OCI-LY3 (cell line): Measurements from ENCODE around the gene RIPPLY2.

Experiments used
- CTCF ChIP-seq: fragments of 200-600, 300-600 bp; sonication (generic); IDR thresholded peaks from 2 replicates; pipeline ENCODE4 v1.5.1; 2014; ENCODE audit warnings: antibody characterized with exemption, low read length, low read depth
- EZH2phosphoT487 ChIP-seq: fragments of 200-600 bp; shearing (Covaris generic); IDR thresholded peaks from 2 replicates; pipeline ENCODE4 v1.6.1; 2018; ENCODE audit warnings: antibody characterized with exemption, mixed run types, low read depth

DNA sequence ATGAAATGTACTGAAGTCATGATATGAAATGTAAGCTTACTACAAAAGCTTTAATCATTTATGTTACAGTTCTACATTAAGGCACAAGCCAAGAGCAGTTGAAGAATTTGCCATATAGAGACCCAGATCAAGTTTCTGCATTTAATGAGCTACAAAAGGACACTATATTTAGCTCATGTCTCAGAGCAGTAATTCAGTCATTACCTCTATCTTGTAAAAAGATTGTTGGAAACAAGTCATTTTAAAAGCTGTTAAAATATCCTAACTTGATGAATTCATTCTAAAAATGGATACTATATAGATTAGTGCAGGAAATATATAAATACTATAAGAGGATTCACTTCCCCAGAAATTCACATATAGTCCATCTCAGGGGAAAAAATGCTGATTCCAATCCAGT, 45.2 kb upstream of the RIPPLY2 start:
- no peak for TF ChIP-seq CTCF
- no peak for TF ChIP-seq EZH2phosphoT487
